PFSK-1 (cell line): ENCODE results near the gene NFIA.

Experiments used
- FOXP2 ChIP-seq: optimal IDR thresholded peaks from 2 replicates; pipeline ENCODE3; 2011; ENCODE audit warnings: borderline replicate concordance, control low read depth, inconsistent platforms; ENCODE audit not compliant: insufficient read depth; ENCODE audit errors: extremely low read length, extremely low read depth
- POLR2AphosphoS5 ChIP-seq: IDR thresholded peaks from 2 replicates; pipeline ENCODE4 v1.6.1; 2012; ENCODE audit warnings: low read depth, mild to moderate bottlenecking, control low read depth, low read length, moderate library complexity
- REST ChIP-seq, 2 experiments: IDR thresholded peaks; 2 replicates each; pipeline versions ENCODE4 v1.6.1 to v1.8.0; 2011 to 2012; ENCODE audit warnings: low read depth in 2 of 2, low read length in 2 of 2, control low read depth in 1 of 2, inconsistent platforms in 1 of 2, mild to moderate bottlenecking in 1 of 2, moderate library complexity in 1 of 2; ENCODE audit not compliant: insufficient read depth in 1 of 2
- SIN3A ChIP-seq: IDR thresholded peaks from 2 replicates; pipeline ENCODE4 v1.6.1; 2012; ENCODE audit warnings: mild to moderate bottlenecking, low read length, moderate library complexity, borderline replicate concordance; ENCODE audit not compliant: insufficient read depth
- TAF1 ChIP-seq: IDR thresholded peaks from 2 replicates; pipeline ENCODE4 v1.6.1; 2012; ENCODE audit warnings: low read length, control low read depth, borderline replicate concordance; ENCODE audit not compliant: insufficient read depth

NFIA gene

GRCh38 chr1:61058483-61059245 is 23.7 kb upstream of the NFIA start:
- TF ChIP-seq REST (IDR thresholded peaks at IDR 0.05; ENCODE audit: insufficient read depth in 1 of 2, low read depth in 2 of 2, low read length in 2 of 2), result no peak
- TF ChIP-seq FOXP2, result no peak
- TF ChIP-seq POLR2AphosphoS5, result no peak
- TF ChIP-seq TAF1, result no peak
- no peak for TF ChIP-seq SIN3A

- TF ChIP-seq REST (IDR thresholded peaks at IDR 0.05; ENCODE audit: insufficient read depth in 1 of 2, low read depth in 2 of 2, low read length in 2 of 2) (no peak), TAF1 (no peak), SIN3A (no peak), FOXP2 (no peak), POLR2AphosphoS5 (no peak)
These were observed 17.7 kb upstream of the NFIA start for GRCh38 chr1:61064673-61065072.

GRCh38 chr1:61067446-61068019 is 14.8 kb upstream of the NFIA start:
- TF ChIP-seq REST (IDR thresholded peaks at IDR 0.05; ENCODE audit: insufficient read depth in 1 of 2, low read depth in 2 of 2, low read length in 2 of 2) (no peak), FOXP2 (no peak), POLR2AphosphoS5 (no peak), TAF1 (no peak), SIN3A (no peak)

GRCh38 chr1:61070054-61070453 is 12.3 kb upstream of the NFIA start:
- no peak for TF ChIP-seq SIN3A
- no peak for TF ChIP-seq FOXP2
- TF ChIP-seq POLR2AphosphoS5, result no peak
- no peak for TF ChIP-seq REST (IDR thresholded peaks at IDR 0.05; ENCODE audit: insufficient read depth in 1 of 2, low read depth in 2 of 2, low read length in 2 of 2)
- TF ChIP-seq TAF1, result no peak
